DND-41 (cell line): ENCODE results near the gene PLEKHM3.

ENCODE experiments used
- ATAC-seq: fragments of 200-7000 bp; cut with Tn5 transposase; 3 replicates; pipeline ENCODE4 v1.9.1; 2021; ENCODE audit warnings: low read depth; ENCODE audit not compliant: insufficient read depth
- DNase-seq: peaks from one replicate; pipeline ENCODE4 v3.0.0-alpha.2; 2020
- H2AFZ ChIP-seq: 2 replicates; pipeline ENCODE4 v1.6.0; 2012; ENCODE audit warnings: low read depth, low read length
- H3K27ac ChIP-seq: 2 replicates; pipeline ENCODE4 v1.5.1; 2012; ENCODE audit warnings: low read length, inconsistent platforms
- H3K27me3 ChIP-seq: fragments of 200-600 bp; sonication (generic); 2 replicates; pipeline ENCODE4 v1.6.0; 2012; ENCODE audit warnings: low read length, mild to moderate bottlenecking, inconsistent platforms; ENCODE audit not compliant: insufficient read depth, poor library complexity
- H3K36me3 ChIP-seq: 2 replicates; pipeline ENCODE4 v1.5.1; 2012; ENCODE audit warnings: low read length, inconsistent platforms; ENCODE audit not compliant: insufficient read depth
- H3K4me1 ChIP-seq: 2 replicates; pipeline ENCODE4 v1.5.1; 2012; ENCODE audit warnings: mild to moderate bottlenecking, low read length; ENCODE audit not compliant: insufficient read depth
- H3K4me2 ChIP-seq: 2 replicates; pipeline ENCODE4 v1.6.0; 2012; ENCODE audit warnings: mild to moderate bottlenecking, moderate library complexity, low read length, inconsistent platforms; ENCODE audit not compliant: insufficient read depth
- H3K4me3 ChIP-seq, 2 experiments: fragments of 200-600 bp in 1 of 2; shearing (Covaris generic) in 1 of 2; 2 replicates each; pipeline ENCODE4 v1.5.1; 2012 to 2016; ENCODE audit warnings: inconsistent platforms in 2 of 2, low read length in 2 of 2, mild to moderate bottlenecking in 2 of 2, low read depth in 1 of 2, moderate library complexity in 1 of 2
- H3K79me2 ChIP-seq: 2 replicates; pipeline ENCODE4 v1.6.0; 2012; ENCODE audit warnings: low read length, inconsistent platforms; ENCODE audit not compliant: insufficient read depth
- H3K9ac ChIP-seq: 2 replicates; pipeline ENCODE4 v1.6.0; 2012; ENCODE audit warnings: low read depth, mild to moderate bottlenecking, inconsistent platforms, low read length, moderate library complexity
- H3K9me3 ChIP-seq: 2 replicates; pipeline ENCODE4 v1.5.1; 2012; ENCODE audit warnings: low read length, moderate library complexity, mild to moderate bottlenecking, inconsistent platforms; ENCODE audit not compliant: insufficient read depth, severe bottlenecking
- H4K20me1 ChIP-seq: 2 replicates; pipeline ENCODE4 v1.6.0; 2012; ENCODE audit warnings: low read length; ENCODE audit not compliant: insufficient read depth
- EZH2 ChIP-seq: IDR thresholded peaks from 3 replicates; pipeline ENCODE4 v1.6.1; 2012; ENCODE audit warnings: borderline replicate concordance, low read depth, mild to moderate bottlenecking, moderate library complexity, low read length, inconsistent platforms; ENCODE audit not compliant: severe bottlenecking
- TF ChIP-seq, protein P1 (sequence below): IDR thresholded peaks from 2 replicates; pipeline ENCODE4 v1.5.1; 2012; ENCODE audit warnings: borderline replicate concordance, low read length, moderate library complexity, mild to moderate bottlenecking; ENCODE audit not compliant: poor library complexity, severe bottlenecking; ENCODE audit errors: extremely low read depth

The PLEKHM3 gene

DNA sequence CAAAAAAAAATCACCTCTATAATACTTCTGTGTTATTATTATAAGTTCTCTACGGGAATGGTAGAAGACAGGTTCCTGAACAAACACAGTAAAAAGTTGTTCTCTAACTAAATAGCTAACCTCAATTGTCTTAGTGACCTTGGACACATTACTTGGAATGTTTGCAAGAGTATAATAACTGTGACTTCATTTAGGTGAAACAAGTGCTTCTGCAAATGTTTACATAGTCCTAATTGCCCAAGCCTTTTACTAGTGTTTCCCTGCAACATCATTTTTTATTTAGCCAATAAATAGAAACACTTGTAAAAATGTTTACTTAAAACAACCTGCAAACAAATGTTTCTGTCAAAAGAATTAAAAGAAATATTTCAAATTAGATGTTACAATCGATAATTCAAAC, 9.9 kb downstream of the PLEKHM3 start:
- no peaks in the 10 kb centered on the region for H3K9me3 ChIP-seq
- DNase-seq (no peak), ATAC-seq (no peak)
- H3K4me1 ChIP-seq = no peaks in the 10 kb centered on the region
- no peak overlapping the region for H3K4me2 ChIP-seq
- H2AFZ ChIP-seq = no peak overlapping the region
- no peak overlapping the region for H3K27ac ChIP-seq
- no peak overlapping the region for H3K4me3 ChIP-seq
- no peaks in the 10 kb centered on the region for H3K36me3 ChIP-seq
- no peak for TF ChIP-seq EZH2
- TF ChIP-seq, protein P1, sequence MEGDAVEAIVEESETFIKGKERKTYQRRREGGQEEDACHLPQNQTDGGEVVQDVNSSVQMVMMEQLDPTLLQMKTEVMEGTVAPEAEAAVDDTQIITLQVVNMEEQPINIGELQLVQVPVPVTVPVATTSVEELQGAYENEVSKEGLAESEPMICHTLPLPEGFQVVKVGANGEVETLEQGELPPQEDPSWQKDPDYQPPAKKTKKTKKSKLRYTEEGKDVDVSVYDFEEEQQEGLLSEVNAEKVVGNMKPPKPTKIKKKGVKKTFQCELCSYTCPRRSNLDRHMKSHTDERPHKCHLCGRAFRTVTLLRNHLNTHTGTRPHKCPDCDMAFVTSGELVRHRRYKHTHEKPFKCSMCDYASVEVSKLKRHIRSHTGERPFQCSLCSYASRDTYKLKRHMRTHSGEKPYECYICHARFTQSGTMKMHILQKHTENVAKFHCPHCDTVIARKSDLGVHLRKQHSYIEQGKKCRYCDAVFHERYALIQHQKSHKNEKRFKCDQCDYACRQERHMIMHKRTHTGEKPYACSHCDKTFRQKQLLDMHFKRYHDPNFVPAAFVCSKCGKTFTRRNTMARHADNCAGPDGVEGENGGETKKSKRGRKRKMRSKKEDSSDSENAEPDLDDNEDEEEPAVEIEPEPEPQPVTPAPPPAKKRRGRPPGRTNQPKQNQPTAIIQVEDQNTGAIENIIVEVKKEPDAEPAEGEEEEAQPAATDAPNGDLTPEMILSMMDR = no peak
- H3K79me2 ChIP-seq = peaks cover 6% of the 10 kb centered on the region; the same call in 1 of the 2 replicates
- no peaks in the 10 kb centered on the region; the same call in 1 of the 2 replicates for H4K20me1 ChIP-seq
- H3K9ac ChIP-seq = no peak overlapping the region
- H3K27me3 ChIP-seq = no peaks in the 10 kb centered on the region

DNA sequence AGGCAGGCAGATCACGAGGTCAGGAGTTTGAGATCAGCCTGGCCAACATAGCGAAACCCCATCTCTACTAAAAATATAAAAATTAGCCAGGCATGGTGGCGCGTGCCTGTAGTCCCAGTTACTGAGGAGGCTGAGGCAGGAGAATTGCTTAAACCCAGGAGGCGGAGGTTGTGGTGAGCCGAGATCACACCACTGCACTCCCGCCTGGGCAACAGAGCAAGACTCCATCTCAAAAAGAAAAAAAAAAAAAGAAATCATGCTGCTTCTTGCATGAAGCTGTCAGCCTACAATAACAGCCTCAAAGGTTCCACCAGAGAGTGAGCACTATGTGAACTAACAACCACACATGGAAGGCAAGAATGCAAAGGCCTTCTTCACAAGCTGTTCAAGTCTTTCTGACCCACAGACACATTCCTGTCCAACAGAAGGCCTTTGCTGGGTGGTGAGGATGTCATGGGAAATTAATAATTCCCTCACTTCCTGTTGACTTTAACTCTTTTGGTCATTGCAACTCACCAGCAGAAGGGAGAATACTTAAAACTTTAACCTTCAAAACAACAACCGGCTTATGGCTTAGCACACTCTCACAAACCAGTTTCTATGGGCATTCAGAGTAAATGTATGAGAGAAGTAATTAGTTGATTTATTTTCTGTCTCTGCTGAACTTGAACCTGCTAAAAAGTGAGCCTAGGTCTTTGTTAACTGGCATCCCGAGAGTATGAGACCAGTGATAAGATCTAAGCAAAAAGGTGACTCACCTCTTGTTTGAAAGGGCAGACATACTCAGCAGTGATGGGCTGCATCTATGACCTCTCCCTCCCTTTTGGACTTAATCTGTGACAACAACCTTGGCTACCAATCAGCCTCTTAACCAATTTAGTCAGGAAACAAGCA, 11.8 kb downstream of the PLEKHM3 start:
- Histone ChIP-seq H3K27ac (no peak overlapping the region), H3K4me2 (no peak overlapping the region), H3K9ac (no peak overlapping the region), H3K9me3 (no peaks in the 10 kb centered on the region), H3K79me2 (peaks cover 3% of the 10 kb centered on the region; the same call in 1 of the 2 replicates), H2AFZ (no peak overlapping the region), H3K36me3 (no peaks in the 10 kb centered on the region), H3K27me3 (no peaks in the 10 kb centered on the region), H3K4me3 (no peak overlapping the region), H4K20me1 (no peaks in the 10 kb centered on the region; the same call in 1 of the 2 replicates), H3K4me1 (no peaks in the 10 kb centered on the region)
- no peak for TF ChIP-seq EZH2
- TF ChIP-seq, protein P1 = no peak
- no peak for DNase-seq
- ATAC-seq = no peak

DNA sequence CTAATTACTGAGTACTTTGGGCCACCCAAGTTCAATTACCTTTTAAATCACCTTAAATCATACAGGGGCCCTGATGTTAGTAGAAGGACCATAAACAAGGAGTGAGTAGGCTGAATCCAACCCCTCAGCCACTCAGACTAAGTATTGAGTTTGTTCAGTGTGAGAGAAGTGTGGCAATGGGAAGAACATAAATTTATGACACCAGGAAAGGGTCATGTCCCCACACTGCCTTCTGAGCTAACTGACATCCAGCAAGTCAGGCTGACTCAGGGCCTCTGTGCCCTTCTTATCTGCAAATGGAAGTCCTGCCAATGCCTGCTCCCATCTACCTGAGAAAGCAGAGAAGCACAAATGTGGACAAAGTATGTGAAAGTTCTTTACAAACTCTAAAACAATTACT, 12.9 kb downstream of the PLEKHM3 start:
- no peaks in the 10 kb centered on the region for H3K4me1 ChIP-seq
- no peak overlapping the region for H2AFZ ChIP-seq
- no peaks in the 10 kb centered on the region for H3K27me3 ChIP-seq
- no peak overlapping the region for H3K4me3 ChIP-seq
- no peaks in the 10 kb centered on the region for H3K9me3 ChIP-seq
- no peak overlapping the region for H3K9ac ChIP-seq
- no peaks in the 10 kb centered on the region for H3K36me3 ChIP-seq
- no peak for DNase-seq
- ATAC-seq = no peak
- no peak overlapping the region for H3K27ac ChIP-seq
- no peak overlapping the region for H3K4me2 ChIP-seq
- H3K79me2 ChIP-seq = peaks cover 3% of the 10 kb centered on the region; the same call in 1 of the 2 replicates
- H4K20me1 ChIP-seq = no peaks in the 10 kb centered on the region; the same call in 1 of the 2 replicates
- TF ChIP-seq EZH2 = no peak
- TF ChIP-seq, protein P1 = no peak
